H1 (cell line): ENCODE results near the gene PIGH. TPM values are rescaled to one million over a fixed set of nuclear protein-coding genes. Genes with fewer than 3 reads are reported as not detected.

Source experiments
- CTCF ChIA-PET: fragments of 300-600 bp; sonication (Branson Sonifier 250); formaldehyde crosslinking; loops from one replicate; lab custom pipeline; 2021; ENCODE audit not compliant: partially characterized antibody; lab: Charles Lee
- POLR2A ChIA-PET: fragments of 300-600 bp; sonication (Branson Sonifier 250); formaldehyde crosslinking; loops from one replicate; lab custom pipeline; 2021; ENCODE audit warnings: inconsistent platforms; ENCODE audit not compliant: partially characterized antibody; lab: Charles Lee
- DNase-seq, 2 experiments: peaks; one replicate each; pipeline versions ENCODE4 v3.0.0 to v3.0.0-alpha.2; 2010 to 2022; ENCODE audit warnings: low spot score in 2 of 2, low read depth in 1 of 2, mixed read lengths in 1 of 2
- FAIRE-seq: peaks from 2 replicates; lab custom pipeline; 2011; peaks lifted over from hg19 to GRCh38; lab: Jason Lieb, UNC
- H2AFZ ChIP-seq: 2 replicates; pipeline ENCODE4 v1.8.1; 2012; ENCODE audit warnings: low read length, inconsistent platforms
- H2AK5ac ChIP-seq: 2 replicates; pipeline ENCODE4 v1.6.1; 2013; ENCODE audit warnings: low read depth, low read length
- H2BK120ac ChIP-seq: replicated peaks from 2 replicates; pipeline ENCODE3; 2013; ENCODE audit warnings: low read depth, low read length, inconsistent platforms
- H2BK12ac ChIP-seq: 2 replicates; pipeline ENCODE4 v1.6.1; 2013; ENCODE audit warnings: low read depth, low read length
- H2BK15ac ChIP-seq: 2 replicates; pipeline ENCODE4 v1.6.1; 2013; ENCODE audit warnings: low read length
- H2BK20ac ChIP-seq: 2 replicates; pipeline ENCODE4 v1.6.1; 2013; ENCODE audit warnings: low read length
- H2BK5ac ChIP-seq: 2 replicates; pipeline ENCODE4 v1.6.1; 2013; ENCODE audit warnings: low read depth, low read length
- H3K14ac ChIP-seq: 2 replicates; pipeline ENCODE4 v1.6.1; 2013; ENCODE audit warnings: inconsistent platforms; ENCODE audit not compliant: insufficient read length
- H3K18ac ChIP-seq: 2 replicates; pipeline ENCODE4 v1.6.1; 2013; ENCODE audit warnings: low read length; ENCODE audit errors: extremely low read depth
- H3K23ac ChIP-seq: 2 replicates; pipeline ENCODE4 v1.6.1; 2013; ENCODE audit warnings: inconsistent platforms; ENCODE audit not compliant: insufficient read length
- H3K23me2 ChIP-seq: 2 replicates; pipeline ENCODE4 v1.6.1; 2013; ENCODE audit warnings: low read depth, low read length
- H3K27ac ChIP-seq: 2 replicates; pipeline ENCODE4 v1.6.1; 2011; ENCODE audit warnings: low read depth, low read length, inconsistent platforms
- H3K27me3 ChIP-seq, 4 experiments: replicated peaks in 1 of 4; 1 replicate in 1 of 4; 2 replicates in 3 of 4; pipeline versions ENCODE4 v1.6.1 to v1.8.1; 2011 to 2013; ENCODE audit warnings: low read length in 3 of 4, mild to moderate bottlenecking in 3 of 4, inconsistent platforms in 2 of 4, mixed read lengths in 2 of 4, moderate library complexity in 1 of 4; ENCODE audit not compliant: control insufficient read depth in 3 of 4, insufficient read depth in 3 of 4; ENCODE audit errors: extremely low read depth in 1 of 4
- H3K36me3 ChIP-seq, 4 experiments: 2 replicates each; pipeline versions ENCODE4 v1.6.1 to v1.8.1; 2011 to 2013; ENCODE audit warnings: mild to moderate bottlenecking in 4 of 4, low read length in 3 of 4, moderate library complexity in 2 of 4, control low read depth in 1 of 4, inconsistent platforms in 1 of 4; ENCODE audit not compliant: insufficient read depth in 4 of 4, control insufficient read depth in 2 of 4
- H3K4ac ChIP-seq: replicated peaks from 2 replicates; pipeline ENCODE3; 2013; ENCODE audit warnings: low read length, low read depth, mixed read lengths, inconsistent platforms; ENCODE audit not compliant: insufficient read length
- H3K4me1 ChIP-seq, 4 experiments: replicated peaks in 1 of 4; 1 replicate in 1 of 4; 2 replicates in 3 of 4; pipeline versions ENCODE4 v1.6.1 to v1.8.1; 2011 to 2013; ENCODE audit warnings: low read length in 3 of 4, inconsistent platforms in 2 of 4, mixed read lengths in 1 of 4; ENCODE audit not compliant: insufficient read depth in 4 of 4, control insufficient read depth in 3 of 4
- H3K4me2 ChIP-seq, 2 experiments: 2 replicates each; pipeline versions ENCODE4 v1.6.1 to v1.8.1; 2011 to 2013; ENCODE audit warnings: low read depth in 2 of 2, low read length in 2 of 2, control low read depth in 1 of 2, inconsistent platforms in 1 of 2, mild to moderate bottlenecking in 1 of 2; ENCODE audit not compliant: insufficient read depth in 1 of 2
- H3K4me3 ChIP-seq, 4 experiments: fragments of 200-600, 300-600 bp in 1 of 4; sonication (generic), shearing (Covaris generic), sonication (Bioruptor Twin) in 1 of 4; 2 replicates each; pipeline versions ENCODE4 v1.5.1 to v1.8.1; 2011 to 2016; ENCODE audit warnings: low read length in 4 of 4, low read depth in 3 of 4, control low read depth in 2 of 4, inconsistent platforms in 2 of 4, mild to moderate bottlenecking in 2 of 4, mixed read lengths in 1 of 4, moderate library complexity in 1 of 4; ENCODE audit not compliant: insufficient read depth in 2 of 4; ENCODE audit errors: extremely low read depth in 1 of 4
- H3K56ac ChIP-seq: replicated peaks from 2 replicates; pipeline ENCODE3; 2013; ENCODE audit warnings: low read depth, mild to moderate bottlenecking, mixed read lengths, low read length, inconsistent platforms; ENCODE audit not compliant: insufficient read length
- H3K79me1 ChIP-seq: 2 replicates; pipeline ENCODE4 v1.6.1; 2013; ENCODE audit warnings: low read depth, low read length, control low read depth
- H3K79me2 ChIP-seq, 2 experiments: 2 replicates each; pipeline versions ENCODE4 v1.6.1 to v1.8.1; 2012 to 2013; ENCODE audit warnings: low read length in 2 of 2, mild to moderate bottlenecking in 2 of 2, inconsistent platforms in 1 of 2; ENCODE audit not compliant: insufficient read depth in 2 of 2, control insufficient read depth in 1 of 2
- H3K9ac ChIP-seq, 4 experiments: replicated peaks in 1 of 4; 1 replicate in 1 of 4; 2 replicates in 3 of 4; pipeline versions ENCODE4 v1.6.1 to v1.8.1; 2011 to 2013; ENCODE audit warnings: low read depth in 3 of 4, low read length in 3 of 4, control low read depth in 2 of 4, mild to moderate bottlenecking in 2 of 4, moderate library complexity in 2 of 4, inconsistent platforms in 1 of 4; ENCODE audit errors: extremely low read depth in 1 of 4
- H3K9me3 ChIP-seq, 2 experiments: 2 replicates each; pipeline versions ENCODE4 v1.6.1 to v1.8.1; 2012 to 2013; ENCODE audit warnings: mild to moderate bottlenecking in 2 of 2, moderate library complexity in 2 of 2, control low read depth in 1 of 2, inconsistent platforms in 1 of 2, low read depth in 1 of 2, low read length in 1 of 2, mixed read lengths in 1 of 2; ENCODE audit not compliant: insufficient read depth in 2 of 2
- H4K20me1 ChIP-seq, 2 experiments: replicated peaks in 1 of 2; 2 replicates each; pipeline versions ENCODE3 to v1.8.1; 2011 to 2013; ENCODE audit warnings: inconsistent platforms in 2 of 2, low read length in 2 of 2, mild to moderate bottlenecking in 1 of 2; ENCODE audit not compliant: insufficient read depth in 2 of 2, control insufficient read depth in 1 of 2
- H4K5ac ChIP-seq: 2 replicates; pipeline ENCODE4 v1.6.1; 2013; ENCODE audit warnings: low read length, low read depth, mixed read lengths, inconsistent platforms; ENCODE audit not compliant: insufficient read length
- H4K8ac ChIP-seq: 2 replicates; pipeline ENCODE4 v1.8.0; 2013; ENCODE audit warnings: mild to moderate bottlenecking, moderate library complexity, low read length, inconsistent platforms; ENCODE audit not compliant: insufficient read depth; ENCODE audit errors: extremely low read depth
- H4K91ac ChIP-seq: replicated peaks from 2 replicates; pipeline ENCODE3; 2013; ENCODE audit warnings: low read length, mixed read lengths, inconsistent platforms; ENCODE audit not compliant: insufficient read length
- WGBS, 2 experiments: shearing (Covaris generic) in 1 of 2; methylation state at CpG; one replicate each; pipeline versions ENCODE4 v1.1.6 to v1.1.7; 2013 to 2015; ENCODE audit warnings: low lambda C conversion rate in 2 of 2, mixed read lengths in 2 of 2, inconsistent platforms in 1 of 2, low coverage in 1 of 2, missing lambda C conversion rate in 1 of 2; ENCODE audit not compliant: insufficient replicate concordance in 2 of 2, insufficient coverage in 1 of 2, insufficient read length in 1 of 2; ENCODE audit errors: extremely low coverage in 1 of 2, missing lambda C conversion rate in 1 of 2; 5-methylcytosine and 5-hydroxymethylcytosine counted together
- polyA plus RNA-seq, 7 experiments: library from polyadenylated mRNA; depleted of rRNA in 3 of 7; stranded (reverse) in 5 of 7; unstranded in 2 of 7; fragments of >200 nt in 5 of 7; fragments of 200-250 nt in 2 of 7; gene quantifications; 1 replicate in 5 of 7; 2 replicates in 1 of 7; 4 replicates in 1 of 7; pipeline versions ENCODE4 v1.2.1 to v1.2.3, GENCODE V29; 2011 to 2013; ENCODE audit warnings: missing spikeins in 2 of 7, mixed read lengths in 2 of 7
- total RNA-seq: library from RNA; stranded (reverse); fragmentation: NEBNext Ultra II Directional; extraction: Animal tissue kit (Norgen Biotek cat#: 25700); gene quantifications from 2 replicates; pipeline ENCODE4 v1.2.1, GENCODE V29; 2021

The PIGH gene
- total and polyA plus RNA-seq, 2 of the 8 experiments (the other 6 are each of a cell fraction or from before 2014, with no cell fraction given): 7.2 to 8.6 TPM

- Histone ChIP-seq H3K4ac (no peak overlapping the region), H2BK20ac (no peak overlapping the region), H2BK5ac (no peak overlapping the region), H2AK5ac (no peak overlapping the region), H3K27ac (no peak overlapping the region), H3K79me1 (no peaks in the 10 kb centered on the region), H3K23ac (no peak overlapping the region), H3K14ac (no peak overlapping the region), H3K23me2 (no peaks in the 10 kb centered on the region), H3K18ac (no peak overlapping the region), H3K9ac (no peak overlapping the region), H3K36me3 (no peaks in the 10 kb centered on the region; a peak in 1 of 8 replicates), H3K27me3 (no peaks in the 10 kb centered on the region), H4K5ac (no peak overlapping the region), H3K79me2 (no peaks in the 10 kb centered on the region), H4K91ac (no peak overlapping the region), H3K4me2 (no peak overlapping the region), H2BK15ac (no peak overlapping the region), H3K9me3 (no peaks in the 10 kb centered on the region), H2AFZ (no peak overlapping the region), H3K56ac (no peak overlapping the region), H4K20me1 (no peaks in the 10 kb centered on the region), H4K8ac (no peak overlapping the region), H2BK12ac (no peak overlapping the region), H3K4me1 (peaks cover 0 to 3% (median under 1%) of the 10 kb centered on the region in 4 experiments; a peak in 2 of 7 replicates), H3K4me3 (no peak overlapping the region), H2BK120ac (no peak overlapping the region)
- POLR2A ChIA-PET: interaction anchor here (1.8 to 3.7 kb wide), 2 partner anchors 10 to 15 kb away, joined by 6 to 16 read pairs; no protein-coding TSS in a partner anchor
- DNase-seq (no peak), FAIRE-seq (no peak)
- CTCF ChIA-PET: interaction anchor here (0.6 to 18.2 kb wide), 10 partner anchors 10 to 89 kb away, joined by 3 to 187 read pairs (median 4); no protein-coding TSS in a partner anchor
- 84% methylated on average over 7 of the region's 7 CpGs; no CpG with 5 or more reads in 1 of the 2 experiments for WGBS, 2 experiments
Measured at GRCh38 chr14:67557118-67557517, 43.0 kb downstream of the PIGH start.
